ENCODE measurements around the gene NELFB.

GRCh38 chr9:137294681-137295237, 39.6 kb downstream of the NELFB start:
- TF ChIP-seq CTCF (IDR thresholded peaks at IDR 0.05; ENCODE audit: poor library complexity, severe bottlenecking): no peak
- TF ChIP-seq EZH2 (IDR thresholded peaks at IDR 0.05; ENCODE audit: borderline replicate concordance, insufficient read depth, low read length, poor library complexity, severe bottlenecking): no peak
- TF ChIP-seq RAD21 (conservative IDR thresholded peaks at IDR 0.05): no peak
- TF ChIP-seq REST (IDR thresholded peaks at IDR 0.05; ENCODE audit: borderline replicate concordance): no peak
- no peak for TF ChIP-seq POLR2AphosphoS5 (IDR thresholded peaks at IDR 0.05)
- TF ChIP-seq TAF1 (IDR thresholded peaks at IDR 0.05; ENCODE audit: low read depth): no peak
- no peak for TF ChIP-seq EP300 (conservative IDR thresholded peaks at IDR 0.05; ENCODE audit: poor library complexity, severe bottlenecking)
